HepG2 (cell line): ENCODE measurements around the gene FBF1. TPM values are rescaled to one million over a fixed set of nuclear protein-coding genes. Genes with fewer than 3 reads are reported as not detected.
A peak's percentile ranks its signal among the peaks of the same experiment; 100 is the strongest.

Source experiments
- ATF1 ChIP-seq: IDR thresholded peaks from 2 replicates; pipeline ENCODE4 v1.6.1; 2016; ENCODE audit warnings: mild to moderate bottlenecking, control low read depth
- HIVEP1 ChIP-seq: sonication (generic); formaldehyde crosslinking; IDR thresholded peaks from 2 replicates; pipeline ENCODE4 v1.4.0; 2020; ENCODE audit warnings: mild to moderate bottlenecking, missing genetic modification reagents
- JUNB ChIP-seq: sonication (generic); formaldehyde crosslinking; IDR thresholded peaks from 2 replicates; pipeline ENCODE4 v1.8.0; 2022; ENCODE audit warnings: missing genetic modification reagents, mild to moderate bottlenecking, borderline replicate concordance
- MNT ChIP-seq: fragments of 450-650 bp; IDR thresholded peaks from 2 replicates; pipeline ENCODE4 v1.6.1; 2016
- MYNN ChIP-seq: sonication (generic); formaldehyde crosslinking; IDR thresholded peaks from 2 replicates; pipeline ENCODE4 v1.4.0; 2020; ENCODE audit warnings: mild to moderate bottlenecking, low read depth, missing genetic modification reagents
- POLR2A ChIP-seq, 2 experiments: IDR thresholded peaks; 2 replicates each; pipeline ENCODE4 v1.6.1; 2011; ENCODE audit warnings: low read depth in 2 of 2, low read length in 2 of 2, mild to moderate bottlenecking in 1 of 2, moderate library complexity in 1 of 2; ENCODE audit not compliant: insufficient read depth in 1 of 2
- SNAPC2 ChIP-seq: sonication (generic); formaldehyde crosslinking; IDR thresholded peaks from 2 replicates; pipeline ENCODE4 v1.8.1; 2022; ENCODE audit warnings: mild to moderate bottlenecking, missing genetic modification reagents
- SOX5 ChIP-seq: IDR thresholded peaks from 2 replicates; pipeline ENCODE4 v1.6.1; 2016; ENCODE audit warnings: borderline replicate concordance
- TAF15 ChIP-seq: fragments of 200-400 bp; formaldehyde crosslinking; IDR thresholded peaks from one replicate; pipeline ENCODE4 v1.6.1; 2018; ENCODE audit warnings: mild to moderate bottlenecking, low read depth, low read length; ENCODE audit not compliant: poor library complexity, severe bottlenecking
- USF2 ChIP-seq, 2 experiments: sonication (generic) in 1 of 2; formaldehyde crosslinking in 1 of 2; IDR thresholded peaks; 2 replicates each; pipeline versions ENCODE4 v1.5.1 to v1.6.1; 2011 to 2020; ENCODE audit warnings: borderline replicate concordance in 1 of 2, low read depth in 1 of 2, low read length in 1 of 2, mild to moderate bottlenecking in 1 of 2, missing genetic modification reagents in 1 of 2, moderate library complexity in 1 of 2
- ZBTB1 ChIP-seq: sonication (generic); formaldehyde crosslinking; IDR thresholded peaks from 2 replicates; pipeline ENCODE4 v1.4.0; 2020; ENCODE audit warnings: missing genetic modification reagents, borderline replicate concordance
- ZBTB33 ChIP-seq: sonication (generic); formaldehyde crosslinking; IDR thresholded peaks from 2 replicates; pipeline ENCODE4 v1.4.0; 2020; ENCODE audit warnings: missing genetic modification reagents
- ZFP1 ChIP-seq: IDR thresholded peaks from 2 replicates; pipeline ENCODE4 v1.6.1; 2016
- ZNF142 ChIP-seq: sonication (generic); formaldehyde crosslinking; IDR thresholded peaks from 2 replicates; pipeline ENCODE4 v1.4.0; 2020; ENCODE audit warnings: missing genetic modification reagents
- ZNF331 ChIP-seq: sonication (generic); formaldehyde crosslinking; IDR thresholded peaks from 2 replicates; pipeline ENCODE4 v1.4.0; 2020; ENCODE audit warnings: missing genetic modification reagents
- ZNF572 ChIP-seq: sonication (generic); formaldehyde crosslinking; IDR thresholded peaks from 2 replicates; pipeline ENCODE4 v1.5.1; 2020; ENCODE audit warnings: mild to moderate bottlenecking, missing genetic modification reagents
- ZSCAN21 ChIP-seq: sonication (generic); formaldehyde crosslinking; IDR thresholded peaks from 2 replicates; pipeline ENCODE4 v1.8.0; 2022; ENCODE audit warnings: mild to moderate bottlenecking, missing genetic modification reagents, moderate library complexity, borderline replicate concordance
- polyA plus RNA-seq, 8 experiments: library from polyadenylated mRNA; depleted of rRNA in 3 of 8; stranded (reverse) in 7 of 8; unstranded in 1 of 8; fragments of >200 nt; fragmentation: Illumina TruSeq in 4 of 8; extraction: Trizol in 4 of 8; gene quantifications; 2 replicates each; pipeline versions ENCODE4 v1.2.1 to v1.2.3, GENCODE V29; 2011 to 2016; ENCODE audit warnings: low read depth in 4 of 8, missing spikeins in 1 of 8, mixed read lengths in 1 of 8; ENCODE audit not compliant: insufficient read depth in 1 of 8
- total RNA-seq, 5 experiments: library from RNA; depleted of rRNA; stranded (reverse); fragments of >200 nt; fragmentation: Illumina TruSeq; extraction: Trizol; gene quantifications; 2 replicates each; pipeline ENCODE4 v1.2.3, GENCODE V29; 2016; ENCODE audit warnings: low read depth in 1 of 5

The FBF1 gene
- total and polyA plus RNA-seq, 2 of the 13 experiments (the other 11 are each of a cell fraction or from before 2014, with no cell fraction given): 2.4 to 8.1 TPM

- TF ChIP-seq ZNF142 (peak; percentile 84), ZFP1 (peak; percentile 76; the same call in 1 of the 2 replicates), USF2 (IDR thresholded peaks at IDR 0.05; ENCODE audit: low read depth, low read length) (0 out of 2 replicates have a peak, but pooled peaks have one; percentile 3), USF2 (CRISPR knock-in tag; IDR thresholded peaks at IDR 0.05; ENCODE audit: borderline replicate concordance) (no peak), ZNF572 (CRISPR knock-in tag) (no peak), ATF1 (CRISPR knock-in tag) (no peak), ZSCAN21 (peak; percentile 83; the same call in 1 of the 2 replicates), SNAPC2 (no peak), SOX5 (CRISPR knock-in tag) (peak; percentile 73), ZNF331 (CRISPR knock-in tag) (peak; percentile 94), JUNB (CRISPR knock-in tag) (no peak), MYNN (CRISPR knock-in tag) (0 out of 2 replicates have a peak, but pooled peaks have one; percentile 29), TAF15 (peak; percentile 98), ZBTB33 (CRISPR knock-in tag) (peak; percentile 58; the same call in 1 of the 2 replicates), POLR2A (IDR thresholded peaks at IDR 0.05; ENCODE audit: insufficient read depth in 1 of 2, low read depth in 2 of 2, low read length in 2 of 2) (peak; percentile 89 to 94), MNT (peak; percentile 91), HIVEP1 (peak; percentile 93), ZBTB1 (CRISPR knock-in tag) (no peak)
Measured at GRCh38 chr17:75940727-75941441, at the start of gene FBF1 (continued).
